Measurements from ENCODE around the gene OR2AT4.
"Not testable (repeated sequence)": the region's sequence is repeated elsewhere in the genome, so short reads cannot be mapped to it uniquely, and the experiment has no call there.

OR2AT4 gene

DNA sequence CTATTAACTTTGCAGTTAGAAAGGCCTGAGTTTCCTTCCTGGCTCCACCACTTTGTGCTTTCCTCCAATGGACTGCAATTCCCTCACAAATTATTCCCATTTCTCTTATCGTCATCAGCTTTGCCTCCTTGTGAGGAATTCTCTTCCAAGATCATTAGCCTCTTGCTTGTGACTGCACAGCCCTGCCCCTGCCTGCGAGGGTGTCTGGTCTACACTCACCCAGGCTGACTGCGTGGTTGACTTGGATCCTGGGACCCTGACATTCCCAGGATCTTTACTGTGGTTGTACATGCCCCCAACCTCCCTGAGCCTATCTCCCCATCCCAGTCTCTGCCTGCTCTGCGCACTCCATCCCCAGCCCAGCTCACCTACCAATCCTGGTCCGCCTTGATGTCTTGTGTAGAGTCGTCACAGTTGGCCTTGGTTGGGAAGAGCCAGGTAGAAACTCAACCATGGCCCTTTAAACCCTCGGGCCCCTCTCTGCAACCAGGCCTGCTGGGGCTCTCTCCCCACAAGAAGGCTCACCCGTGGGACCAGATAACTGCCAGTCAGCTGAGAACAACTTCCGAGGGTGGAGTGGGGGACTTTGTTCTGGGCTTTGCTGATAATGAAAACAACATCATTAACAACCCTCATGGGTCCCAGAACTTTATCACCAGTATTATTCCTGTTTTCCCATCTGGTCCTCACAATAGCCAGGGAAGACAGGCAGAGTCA lies at the start of gene OR2AT4:
OR2AT4 (minus strand) TSS at position 421 of the 717 bp plus-strand sequence.
- DNase-seq (ENCODE audit: low read depth in 2 of 2): no peak

DNA sequence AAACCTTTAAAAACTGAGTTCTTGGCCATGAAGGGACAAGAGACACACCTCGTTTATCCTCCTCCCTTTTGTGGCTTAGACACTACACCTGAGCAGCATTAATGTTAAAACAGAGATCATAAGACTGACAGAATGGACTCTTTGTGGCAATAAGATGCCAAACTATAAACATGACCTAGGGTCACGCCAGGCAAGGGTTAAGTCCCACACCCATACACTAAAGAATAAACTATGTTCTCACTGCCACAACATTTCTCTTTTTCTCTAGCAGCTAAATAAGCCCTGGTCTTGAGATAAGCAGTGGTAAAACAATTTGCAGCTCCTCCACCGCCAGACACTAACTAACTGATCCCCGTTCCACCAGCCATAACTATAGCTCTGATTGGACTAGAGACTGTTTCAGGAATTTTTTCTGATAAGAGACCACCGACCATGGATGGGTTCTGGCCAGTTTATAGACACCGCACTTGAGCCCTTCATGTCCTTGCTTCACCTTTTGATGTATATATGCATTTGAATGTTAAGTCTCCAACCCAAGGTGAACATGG lies 49.4 kb upstream of the OR2AT4 start:
- DNase-seq (ENCODE audit: low read depth in 2 of 2): no peak

DNA sequence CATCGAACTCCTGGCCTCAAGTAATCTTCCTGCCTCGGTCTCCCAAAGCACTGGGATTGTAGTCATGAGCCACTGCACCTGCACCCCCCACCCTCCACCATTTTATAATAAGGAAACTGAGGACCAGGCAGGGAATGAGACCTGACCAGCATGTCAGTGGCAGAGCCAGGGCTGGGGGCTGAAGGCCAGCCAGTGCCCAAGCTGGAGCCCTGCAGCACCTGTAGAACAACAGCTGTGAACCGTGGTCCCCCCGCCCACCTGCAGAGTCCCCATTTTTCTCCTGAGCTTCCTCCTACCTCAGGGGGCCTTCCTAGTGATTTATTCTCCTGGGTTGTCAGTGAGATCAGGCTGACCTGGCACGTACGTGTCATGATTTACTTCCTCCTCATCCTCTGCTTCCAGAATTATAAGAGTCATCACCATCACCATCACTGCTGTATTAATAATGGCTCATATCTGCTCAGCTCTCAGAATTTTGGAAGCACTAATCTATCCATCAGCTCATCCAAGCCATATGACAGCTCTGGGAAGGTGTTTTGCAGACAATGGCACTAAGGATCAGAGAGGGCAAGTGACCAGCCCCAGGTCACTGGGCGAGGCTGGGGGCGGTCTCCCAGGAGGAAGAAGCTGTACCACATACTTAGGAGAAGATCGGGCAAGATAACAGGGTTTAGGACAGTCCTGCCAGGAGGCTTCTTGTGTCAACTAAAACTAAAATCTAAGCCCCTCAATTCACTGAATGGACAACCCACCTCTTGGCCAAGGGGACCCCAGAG lies 48.7 kb upstream of the OR2AT4 start:
- DNase-seq (ENCODE audit: low read depth in 2 of 2): no peak

DNA sequence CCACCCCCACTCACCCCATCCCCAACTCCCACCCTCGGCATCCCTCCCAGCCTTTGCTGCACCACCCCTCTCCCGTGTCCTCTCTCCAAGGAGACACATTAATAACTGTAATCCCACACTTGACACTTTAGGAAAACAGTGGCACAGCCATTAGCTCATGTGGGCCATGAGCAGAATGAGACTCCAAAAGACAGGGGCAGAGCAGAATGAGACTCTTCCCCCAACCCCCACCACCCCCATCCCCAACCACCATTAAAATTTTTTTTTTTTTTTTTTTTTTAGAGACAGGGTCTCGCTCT lies 48.0 kb upstream of the OR2AT4 start:
- no peak for DNase-seq (ENCODE audit: low read depth in 2 of 2)

DNA sequence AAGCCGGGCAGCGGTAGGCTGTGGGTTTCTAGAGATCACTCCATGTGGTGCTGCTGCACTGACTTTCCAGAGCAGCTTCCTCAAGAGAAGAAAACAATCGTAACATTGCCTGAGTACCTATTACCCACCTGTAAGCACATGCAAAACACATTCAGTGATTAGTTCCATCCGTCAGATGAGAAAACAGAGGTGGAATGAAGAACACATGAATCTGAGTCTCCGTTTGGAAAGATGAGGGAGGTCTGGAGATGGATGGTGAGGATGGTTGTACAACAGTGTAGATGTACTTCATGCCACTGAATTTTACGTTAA lies 46.7 kb upstream of the OR2AT4 start:
- DNase-seq (ENCODE audit: low read depth in 2 of 2): no peak

DNA sequence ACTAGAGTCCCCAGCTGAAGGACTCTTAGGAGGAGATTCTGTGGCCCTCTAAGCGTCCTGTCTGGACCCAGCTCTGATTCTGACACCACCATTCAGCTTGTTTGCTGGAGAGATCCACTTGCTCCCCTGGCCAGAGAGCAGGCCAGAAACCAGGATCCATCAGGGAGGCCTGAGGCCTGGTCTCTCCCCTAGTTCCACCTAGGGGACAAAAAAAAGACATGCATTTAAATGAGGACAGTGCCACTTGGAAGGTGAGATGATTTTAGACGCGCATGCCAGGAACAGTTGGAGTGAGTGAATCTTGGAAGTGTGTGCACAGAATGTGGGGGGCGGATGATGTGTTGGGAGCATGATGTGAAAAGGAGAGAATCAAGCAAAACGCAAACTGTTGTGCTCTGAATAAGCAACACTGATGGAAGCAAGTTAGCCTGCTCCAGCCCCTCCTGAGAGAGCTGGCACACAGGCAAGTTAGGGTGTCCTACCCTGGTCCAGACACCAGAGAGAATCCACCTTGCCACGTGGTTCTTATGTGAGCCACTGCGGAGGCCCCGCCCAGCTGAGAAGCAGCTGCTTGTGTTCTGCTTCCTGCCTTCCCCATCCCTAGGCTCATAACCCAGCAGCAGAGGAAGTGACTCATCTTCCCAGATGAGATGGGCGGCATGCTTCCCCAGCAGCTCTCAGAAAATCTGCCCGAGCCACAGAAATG lies 46.2 kb upstream of the OR2AT4 start:
- DNase-seq (ENCODE audit: low read depth in 2 of 2): peak; percentile 65 to 71

DNA sequence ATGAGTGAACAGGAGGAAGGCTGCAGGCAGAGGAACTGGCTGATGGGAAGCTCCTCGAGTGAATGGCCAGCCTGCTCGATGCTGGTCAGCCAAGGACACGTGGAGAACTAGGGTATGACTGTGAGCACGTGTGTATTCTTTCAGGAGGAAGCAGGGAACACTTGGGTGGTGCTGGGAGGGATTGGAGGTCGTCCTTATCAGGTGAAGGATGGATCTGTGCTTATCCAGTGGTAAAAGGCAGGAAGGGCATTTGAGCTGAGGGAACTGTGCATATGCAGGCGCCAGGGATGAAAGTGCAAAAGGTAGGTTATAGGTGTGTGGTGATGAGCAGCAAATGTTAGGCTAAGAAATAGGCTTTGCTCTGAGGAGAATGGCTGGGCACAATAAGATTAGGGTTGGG lies 44.5 kb upstream of the OR2AT4 start:
- no peak for DNase-seq (ENCODE audit: low read depth in 2 of 2)

DNA sequence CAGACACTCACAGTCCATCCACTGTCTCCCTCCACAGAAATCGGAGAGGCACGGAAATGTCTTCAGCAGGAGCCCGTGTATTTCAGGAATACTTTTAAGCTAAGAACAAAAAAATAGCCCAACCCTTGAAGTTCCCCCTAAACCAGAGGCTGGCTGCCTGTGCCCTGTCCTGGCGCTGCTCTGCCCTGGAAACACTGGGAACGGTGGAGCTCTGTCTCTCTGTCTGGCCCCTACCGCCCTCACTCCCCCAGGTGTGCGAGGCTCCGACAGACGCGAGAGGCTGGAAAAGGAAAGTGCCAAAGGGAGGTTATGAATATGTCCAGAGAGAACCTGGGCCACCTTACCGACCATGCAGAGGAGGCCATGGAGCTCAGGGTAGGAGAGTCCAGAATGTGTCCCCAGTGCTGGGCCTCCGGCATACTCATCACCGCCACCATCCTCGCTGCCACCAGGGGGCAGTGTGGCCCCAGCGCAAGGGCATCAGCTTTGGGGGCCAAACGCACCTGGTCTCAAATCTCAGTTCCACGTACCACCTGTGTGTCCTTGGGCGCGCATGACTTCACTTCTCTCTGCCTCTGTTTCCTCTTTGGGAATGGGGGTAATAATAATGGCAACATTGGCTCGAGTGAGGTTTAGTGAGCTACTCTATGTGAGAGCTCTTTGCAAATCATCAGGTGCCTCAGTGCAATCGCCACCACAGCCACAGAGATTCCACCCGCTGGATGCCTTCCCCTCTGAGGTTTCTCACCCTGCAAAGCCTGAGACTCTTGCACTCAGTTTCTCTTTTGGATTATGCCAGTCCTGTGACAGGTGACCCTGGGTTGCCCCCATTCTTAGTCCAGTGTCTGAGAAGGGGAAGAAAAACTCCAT lies 43.8 kb upstream of the OR2AT4 start:
- DNase-seq (ENCODE audit: low read depth in 2 of 2): peak; percentile 47 to 68

DNA sequence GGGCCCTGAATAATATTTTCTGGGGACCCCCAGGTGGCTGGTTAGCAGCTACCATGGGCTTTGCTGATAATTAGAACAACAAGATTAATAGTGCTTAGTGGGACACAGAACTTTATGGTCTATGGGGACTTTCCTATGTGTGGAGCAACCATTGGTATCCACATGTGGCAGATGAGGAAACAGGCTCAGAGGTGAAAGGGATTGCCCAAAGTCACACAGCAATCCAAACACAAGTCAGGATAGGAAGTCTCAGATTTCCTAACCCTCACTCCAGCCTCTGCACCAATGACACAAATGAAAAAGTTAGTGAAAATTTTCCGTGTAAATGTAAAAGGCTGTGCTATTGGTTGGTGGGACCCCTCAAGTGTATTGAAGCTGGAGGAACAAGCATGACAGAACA lies 39.0 kb upstream of the OR2AT4 start:
- no peak for DNase-seq (ENCODE audit: low read depth in 2 of 2)

DNA sequence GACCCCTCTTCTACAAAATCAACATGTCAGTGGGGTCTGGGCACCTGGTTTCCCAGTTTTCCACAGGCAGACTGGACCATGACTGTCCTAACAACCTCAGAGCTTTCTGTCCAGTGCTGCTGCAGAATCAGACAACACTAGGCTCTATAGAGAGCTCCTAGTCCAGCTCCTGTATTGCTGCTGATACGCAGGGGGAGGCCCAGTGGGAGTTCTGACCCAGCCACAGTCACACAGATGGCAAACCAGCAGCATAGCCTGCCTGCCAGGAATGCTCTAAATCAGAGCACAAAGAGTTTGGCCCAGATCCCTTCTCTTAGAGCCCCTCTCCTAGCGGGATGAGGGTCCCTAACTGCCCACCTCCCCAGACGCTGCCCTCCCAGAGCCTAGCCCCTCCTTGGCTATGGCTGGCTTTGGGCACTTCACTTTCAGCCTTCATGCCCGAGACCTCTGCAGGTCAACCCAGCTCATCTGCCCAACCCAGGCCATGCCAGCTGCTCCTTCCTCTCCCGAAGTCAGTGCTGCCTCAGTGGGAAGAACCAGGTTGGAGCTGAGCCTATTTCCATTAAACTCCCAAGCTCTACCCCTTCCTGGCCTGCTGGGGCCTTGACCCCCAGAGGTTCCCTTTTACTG lies 38.5 kb upstream of the OR2AT4 start:
- no peak for DNase-seq (ENCODE audit: low read depth in 2 of 2)

DNA sequence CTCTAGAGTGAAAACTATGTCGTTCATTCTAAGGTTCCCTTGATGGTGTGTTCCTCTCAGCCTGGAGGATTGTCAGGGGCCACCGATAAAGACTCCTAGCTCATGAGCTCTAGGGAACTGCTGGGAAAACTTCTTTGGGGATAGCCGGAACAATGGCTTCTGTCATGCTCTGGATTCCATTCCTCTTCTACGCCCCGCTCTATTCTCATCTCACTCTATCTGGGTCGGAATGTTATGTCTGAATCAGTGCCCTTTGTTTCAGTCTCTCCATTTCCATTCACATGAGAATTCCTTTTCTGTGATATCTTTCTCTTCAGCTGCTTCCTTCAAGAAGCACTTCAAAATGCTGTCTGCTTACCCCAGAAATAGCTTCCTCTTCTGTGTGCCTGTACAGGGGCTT lies 37.3 kb upstream of the OR2AT4 start:
- DNase-seq (ENCODE audit: low read depth in 2 of 2): no peak

DNA sequence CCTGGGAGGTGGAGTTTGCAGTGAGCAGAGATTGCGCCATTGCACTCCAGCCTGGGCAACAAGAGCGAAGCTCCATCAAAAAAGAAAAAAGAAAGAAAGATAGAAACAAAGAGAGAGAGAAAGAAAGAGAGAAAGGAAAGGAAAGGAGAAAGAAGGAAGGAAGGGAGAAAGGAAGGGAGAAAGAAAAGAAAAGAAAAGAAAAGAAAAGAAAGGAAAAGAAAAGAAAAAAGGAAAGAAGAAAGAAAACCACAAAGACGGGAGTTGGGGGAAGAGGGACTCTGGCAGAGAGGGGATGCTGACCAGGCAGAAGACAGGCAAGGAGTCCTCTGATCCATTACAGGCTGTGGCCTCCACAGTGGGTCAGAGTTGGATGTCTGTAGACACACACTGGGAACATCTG lies 35.4 kb upstream of the OR2AT4 start:
- DNase-seq (ENCODE audit: low read depth in 2 of 2): no peak

DNA sequence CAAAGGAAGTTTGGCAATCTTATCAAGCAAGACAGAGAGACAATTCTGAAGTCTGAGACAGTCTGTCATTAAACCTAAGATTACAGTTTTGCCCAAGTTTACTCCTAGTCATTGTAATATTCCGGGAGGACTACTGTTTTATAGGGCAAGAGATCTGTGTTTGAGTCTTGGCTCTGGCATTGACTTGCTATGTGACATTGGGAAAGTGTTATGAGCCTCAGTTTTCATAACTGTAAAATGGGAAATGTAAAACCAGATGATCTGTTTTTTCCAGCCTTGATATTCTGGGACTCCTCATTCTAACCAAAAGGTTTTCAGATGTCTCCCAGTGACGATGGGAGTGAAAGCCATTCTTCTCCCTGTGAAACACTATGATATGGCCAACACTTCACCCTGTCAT lies 29.9 kb upstream of the OR2AT4 start:
- no peak for DNase-seq (ENCODE audit: low read depth in 2 of 2)

DNA sequence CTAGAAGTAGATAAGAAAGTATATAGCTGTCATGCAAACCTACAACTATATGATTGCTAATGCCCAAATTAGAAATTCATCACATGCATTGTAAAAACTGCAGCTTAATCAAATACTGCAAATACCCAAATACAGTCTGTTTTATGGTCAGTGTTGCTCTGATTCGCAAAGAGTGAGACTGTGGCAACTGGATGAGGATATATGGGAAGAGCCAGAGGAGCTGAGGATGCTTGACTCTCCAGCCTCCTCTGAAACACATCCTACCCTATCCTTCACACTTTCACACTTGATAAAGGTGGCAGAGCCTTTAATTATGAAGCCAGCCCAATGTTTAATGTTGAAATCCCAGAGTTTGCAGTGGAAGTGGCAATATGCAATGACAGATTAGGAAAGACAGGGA lies 21.9 kb upstream of the OR2AT4 start:
- no peak for DNase-seq (ENCODE audit: low read depth in 2 of 2)

DNA sequence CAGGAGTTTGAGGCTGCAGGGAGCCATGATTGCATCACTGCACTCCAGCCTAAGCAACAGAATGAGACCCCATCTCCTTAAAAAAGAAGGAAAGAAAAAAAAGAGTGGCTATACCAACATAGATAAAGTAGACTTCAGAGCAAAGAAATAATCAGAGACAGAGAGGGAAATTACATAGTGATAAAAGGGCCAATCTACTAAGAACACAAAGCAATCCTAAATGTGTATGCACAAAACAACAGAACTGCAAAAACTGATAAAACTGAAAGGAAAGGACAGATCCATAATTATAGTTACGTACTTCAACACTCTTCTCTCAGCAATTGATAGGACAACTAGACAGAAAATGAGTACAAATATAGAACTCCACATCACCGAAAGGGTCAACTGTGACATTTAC lies 17.8 kb upstream of the OR2AT4 start:
- DNase-seq (ENCODE audit: low read depth in 2 of 2): no peak

DNA sequence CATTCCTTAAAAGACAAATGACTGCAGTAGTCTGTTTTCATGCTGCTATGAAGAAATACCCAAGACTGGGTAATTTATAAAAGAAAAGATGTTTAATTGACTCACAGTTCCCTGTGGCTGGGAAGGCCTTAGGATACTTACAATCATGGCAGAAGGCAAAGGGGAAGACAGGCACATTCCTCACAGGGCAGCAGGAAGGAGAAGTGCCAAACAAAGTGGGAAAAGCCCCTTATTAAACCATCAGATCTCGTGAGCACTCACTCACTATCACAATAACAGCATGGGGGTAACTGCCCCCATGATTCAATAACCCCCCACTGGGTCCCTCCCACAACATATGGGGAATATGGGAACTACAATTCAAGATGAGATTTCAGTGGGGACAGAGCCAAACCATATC lies 16.4 kb upstream of the OR2AT4 start:
- no peak for DNase-seq (ENCODE audit: low read depth in 2 of 2)

DNA sequence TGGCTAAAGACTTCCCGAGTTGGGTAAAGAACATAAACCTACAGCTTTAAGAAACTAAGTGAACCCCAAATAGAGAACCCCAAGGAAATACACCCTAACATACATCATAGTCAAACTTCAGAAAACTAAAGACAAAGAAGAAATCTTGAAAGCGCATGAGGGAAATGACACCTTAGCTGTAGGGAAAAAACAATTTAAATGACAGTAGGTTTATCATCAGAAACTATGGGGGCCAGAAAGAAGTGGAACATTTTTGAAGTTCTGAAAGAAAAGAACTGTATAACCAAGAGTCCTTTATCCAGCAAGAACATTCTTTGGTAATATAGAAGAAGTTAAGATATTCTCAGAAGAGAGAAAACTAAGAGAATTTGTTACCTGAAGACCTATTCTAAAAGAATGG lies 15.5 kb upstream of the OR2AT4 start:
- no peak for DNase-seq (ENCODE audit: low read depth in 2 of 2)

DNA sequence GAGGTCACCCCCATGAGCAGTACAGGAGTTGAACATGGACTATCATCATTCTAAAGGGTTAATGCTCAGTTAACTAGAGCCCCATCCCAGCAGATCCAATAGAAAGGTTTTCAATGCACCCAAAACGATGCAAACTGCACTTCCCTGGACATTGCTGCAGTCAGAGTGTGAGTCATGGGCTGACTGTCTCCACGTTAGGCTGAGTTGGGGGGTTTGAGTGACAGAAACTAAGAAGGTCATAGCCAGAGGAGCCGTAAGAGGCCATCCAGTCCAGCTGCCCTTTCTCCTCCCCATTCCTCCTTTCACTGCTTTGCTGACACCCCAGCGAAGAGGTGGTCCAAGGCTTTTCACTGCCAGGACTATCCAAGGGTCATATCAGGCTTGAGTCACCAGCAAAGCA lies 10.5 kb upstream of the OR2AT4 start:
- DNase-seq (ENCODE audit: low read depth in 2 of 2): no peak

DNA sequence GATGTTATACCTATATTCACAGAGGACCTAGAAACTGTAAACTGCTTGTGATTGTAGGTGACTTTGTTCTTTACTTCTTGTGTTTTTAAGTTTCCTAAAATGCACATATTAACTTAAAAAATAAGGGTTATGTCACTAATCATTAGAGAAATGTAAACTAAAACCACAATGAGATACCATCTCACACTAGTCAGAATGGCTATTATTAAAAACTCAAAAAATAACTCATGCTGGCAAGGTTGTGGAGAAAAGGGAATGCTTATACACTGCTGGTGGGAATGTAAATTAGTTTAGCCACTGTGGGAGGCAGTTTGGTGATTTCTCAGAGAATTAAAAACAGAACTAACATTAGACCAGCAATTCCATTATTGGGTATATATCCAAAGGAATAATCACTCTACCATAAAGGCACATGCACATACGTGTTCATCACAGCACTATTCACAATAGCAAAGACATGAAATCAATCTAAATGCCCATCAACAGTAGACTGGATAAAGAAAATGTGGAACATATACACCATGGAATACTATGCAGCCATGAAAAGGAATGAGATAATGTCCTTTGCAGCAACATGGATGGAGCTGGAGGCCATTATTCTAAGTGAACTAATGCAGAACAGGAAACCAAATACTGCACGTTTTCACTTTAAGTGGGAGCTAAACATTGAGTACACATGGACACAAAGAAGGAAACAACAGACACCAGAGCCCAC lies 9.4 kb upstream of the OR2AT4 start:
- not testable (repeated sequence) for DNase-seq (ENCODE audit: low read depth in 2 of 2)

DNA sequence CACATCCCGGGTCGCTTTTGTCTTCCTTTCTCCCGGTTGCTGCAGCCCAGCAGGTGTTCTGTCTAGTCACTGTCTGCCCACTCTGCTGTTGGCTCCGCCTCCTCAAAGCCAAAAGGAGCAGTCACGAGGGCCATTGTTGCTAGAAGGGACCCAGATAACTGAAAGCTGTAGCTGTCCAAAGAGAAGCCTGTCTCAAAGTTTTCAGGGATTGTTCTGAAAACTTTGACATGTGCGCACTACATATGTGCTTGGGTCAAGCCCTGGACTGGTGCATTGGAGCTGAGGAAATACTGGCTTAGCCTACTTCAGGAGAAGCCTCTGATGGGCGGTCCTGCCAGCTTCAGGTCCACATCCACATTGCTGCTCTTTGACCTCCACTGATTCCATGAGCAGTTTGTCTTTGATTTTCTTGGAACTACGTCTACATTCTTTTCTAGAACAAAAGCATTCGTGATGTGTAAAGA lies 8.8 kb upstream of the OR2AT4 start:
- no peak for DNase-seq (ENCODE audit: low read depth in 2 of 2)

Data from stimulated activated CD4-positive, alpha-beta T cell treated with anti-CD3 and anti-CD28 coated beads, Interleukin-15, amount 100 ng/mL, for 48 hours (primary cell).